Measurements from ENCODE around the gene CELA2B. TPM values are rescaled to one million over a fixed set of nuclear protein-coding genes. Genes with fewer than 3 reads are reported as not detected.
A peak's percentile ranks its signal among the peaks of the same experiment; 100 is the strongest.

Gene CELA2B
- total and polyA plus RNA-seq, 9 of the 15 experiments (the other 6 are each of a cell fraction or from before 2014, with no cell fraction given): 0.25 to 2.1 (median 0.38) TPM; not detected in 5

GRCh38 chr1:15526490-15527339, 50.8 kb downstream of the CELA2B start, which contains the start of gene DNAJC16 (continued):
- TF ChIP-seq ZC3H8 (IDR thresholded peaks at IDR 0.05) (no peak), ARID4B (CRISPR knock-in tag; IDR thresholded peaks at IDR 0.05) (peak; percentile 98), NFE2 (IDR thresholded peaks at IDR 0.05; ENCODE audit: low read depth) (no peak; the same call in 1 of the 2 replicates), USF1 (CRISPR knock-in tag; IDR thresholded peaks at IDR 0.05) (peak; percentile 100), FOXK1 (CRISPR knock-in tag; IDR thresholded peaks at IDR 0.05; ENCODE audit: borderline replicate concordance) (0 out of 2 replicates have a peak, but pooled peaks have one; percentile 50), ZBTB34 (CRISPR knock-in tag; IDR thresholded peaks at IDR 0.05) (no peak), ZZZ3 (IDR thresholded peaks at IDR 0.05) (no peak), RNF219 (CRISPR knock-in tag; IDR thresholded peaks at IDR 0.05) (no peak), ELF4 (CRISPR knock-in tag; IDR thresholded peaks at IDR 0.05) (peak; percentile 22; the same call in 1 of the 2 replicates), ASH1L (IDR thresholded peaks at IDR 0.05; ENCODE audit: borderline replicate concordance, low read depth, partially characterized antibody) (no peak), TBL1XR1 (IDR thresholded peaks at IDR 0.05; ENCODE audit: low read length in 2 of 2) (peak; percentile 30 to 31; a peak in 1 of 4 replicates), NKRF (IDR thresholded peaks at IDR 0.05; ENCODE audit: borderline replicate concordance) (peak; percentile 90), C11orf30 (IDR thresholded peaks at IDR 0.05; ENCODE audit: low read depth) (peak; percentile 84), FOS (IDR thresholded peaks at IDR 0.05; ENCODE audit: extremely low read depth, insufficient read length) (no peak), MYBL2 (IDR thresholded peaks at IDR 0.05; ENCODE audit: low read depth) (no peak), MYBL2 (CRISPR knock-in tag; IDR thresholded peaks at IDR 0.05; ENCODE audit: borderline replicate concordance) (no peak)
